Esophagus squamous epithelium (tissue), 5 donors: Measurements from ENCODE around the gene ACP1. TPM values are rescaled to one million over a fixed set of nuclear protein-coding genes. Genes with fewer than 3 reads are reported as not detected.

Experiments
- DNase-seq: peaks from one replicate; lab custom pipeline; 2025; lab: John Stamatoyannopoulos, UW
- H3K27ac ChIP-seq, 4 donors: fragments of 200-600 bp; sonication (generic); one replicate each; pipeline ENCODE4 v1.5.1; 2016 to 2019; ENCODE audit warnings: mild to moderate bottlenecking in 1 of 4
- H3K27me3 ChIP-seq, 4 donors: fragments of 200-600 bp; sonication (generic); 1 replicate in 3 of 4; 2 replicates in 1 of 4; pipeline versions ENCODE4 v1.5.1 to v1.6.0; 2017 to 2021; ENCODE audit warnings: antibody characterized with exemption in 1 of 4
- H3K36me3 ChIP-seq, 3 donors: fragments of 200-600 bp; sonication (generic); one replicate each; pipeline ENCODE4 v1.5.1; 2016 to 2019
- H3K4me1 ChIP-seq, 3 donors: fragments of 200-600 bp; sonication (generic); one replicate each; pipeline ENCODE4 v1.5.1; 2017 to 2019
- H3K4me3 ChIP-seq, 4 donors: fragments of 200-600 bp; sonication (generic); 1 replicate in 3 of 4; 2 replicates in 1 of 4; pipeline ENCODE4 v1.5.1; 2016 to 2019; ENCODE audit warnings: mild to moderate bottlenecking in 2 of 4, moderate library complexity in 1 of 4
- H3K9me3 ChIP-seq, 3 donors: fragments of 200-600 bp; sonication (generic); one replicate each; pipeline ENCODE4 v1.5.1; 2016 to 2019
- POLR2A ChIP-seq, 4 donors: fragments of 450-650 bp; IDR thresholded peaks; one replicate each; pipeline ENCODE4 v1.6.1; 2017; ENCODE audit warnings: antibody characterized with exemption in 4 of 4, mild to moderate bottlenecking in 4 of 4, moderate library complexity in 3 of 4
- WGBS, 2 donors: methylation state at CpG; one replicate each; pipeline ENCODE4 v1.1.5; 2018; 5-methylcytosine and 5-hydroxymethylcytosine counted together
- intact Hi-C: fragments of 100-400 bp; cut with DNase I; formaldehyde crosslinking; loops from one replicate; pipeline ENCODE4 v1.15.0; 2022
- total RNA-seq, 4 donors: library from RNA; depleted of rRNA; stranded (reverse); fragments of >200 nt; gene quantifications; one replicate each; pipeline ENCODE4 v1.1.0, GENCODE V29; 2016
- TF ChIP-seq, protein P1 (sequence below), 6 experiments: fragments of 450-650 bp in 4 of 6; fragments of 200-600 bp in 2 of 6; sonication (generic) in 2 of 6; IDR thresholded peaks; one replicate each; pipeline ENCODE4 v1.5.1; 2016 to 2019; ENCODE audit warnings: antibody characterized with exemption in 6 of 6, mild to moderate bottlenecking in 4 of 6, moderate library complexity in 4 of 6
- donor health status: DM: yes; HTN: yes; CAD: no.

The ACP1 gene
- total RNA-seq, 4 donors from 2014 or later, result 50.3 to 93.1 (median 82.0) TPM

DNA sequence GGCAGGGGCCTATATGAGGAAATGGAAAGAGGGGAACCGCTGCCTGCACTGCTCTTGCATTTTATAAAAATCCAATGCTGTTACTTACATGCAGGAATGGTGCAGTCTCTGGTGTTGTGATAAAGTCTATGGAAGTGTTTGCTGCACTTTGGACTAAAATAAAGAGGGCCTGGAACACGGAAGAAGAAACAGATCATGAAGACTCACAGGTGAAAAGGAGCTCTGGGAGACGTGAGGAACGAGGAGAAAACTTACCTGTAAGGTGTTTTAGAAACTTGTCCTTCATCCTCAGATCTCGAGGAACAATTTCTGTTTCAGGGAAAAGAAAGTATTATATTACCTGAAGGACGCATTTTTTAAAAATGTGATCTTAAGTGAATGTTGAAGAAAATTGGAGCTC, 21.3 kb downstream of the ACP1 start:
- DNase-seq, result no peak
- no peak overlapping the region for H3K4me3 ChIP-seq
- H3K4me1 ChIP-seq, result peaks cover 18 to 36% (median 27%) of the 10 kb centered on the region in 3 donors
- no peaks in the 10 kb centered on the region for H3K9me3 ChIP-seq
- H3K36me3 ChIP-seq, result peaks cover 3 to 22% (median 6%) of the 10 kb centered on the region in 3 donors
- peaks cover 0 to 45% (median 6%) of the 10 kb centered on the region in 4 donors for H3K27me3 ChIP-seq
- intact Hi-C loops, result no loop called here
- WGBS, 2 donors, result 80 to 88% methylated on average over 6 of the region's 6 CpGs
- H3K27ac ChIP-seq, result no peak overlapping the region
- TF ChIP-seq, protein P1, sequence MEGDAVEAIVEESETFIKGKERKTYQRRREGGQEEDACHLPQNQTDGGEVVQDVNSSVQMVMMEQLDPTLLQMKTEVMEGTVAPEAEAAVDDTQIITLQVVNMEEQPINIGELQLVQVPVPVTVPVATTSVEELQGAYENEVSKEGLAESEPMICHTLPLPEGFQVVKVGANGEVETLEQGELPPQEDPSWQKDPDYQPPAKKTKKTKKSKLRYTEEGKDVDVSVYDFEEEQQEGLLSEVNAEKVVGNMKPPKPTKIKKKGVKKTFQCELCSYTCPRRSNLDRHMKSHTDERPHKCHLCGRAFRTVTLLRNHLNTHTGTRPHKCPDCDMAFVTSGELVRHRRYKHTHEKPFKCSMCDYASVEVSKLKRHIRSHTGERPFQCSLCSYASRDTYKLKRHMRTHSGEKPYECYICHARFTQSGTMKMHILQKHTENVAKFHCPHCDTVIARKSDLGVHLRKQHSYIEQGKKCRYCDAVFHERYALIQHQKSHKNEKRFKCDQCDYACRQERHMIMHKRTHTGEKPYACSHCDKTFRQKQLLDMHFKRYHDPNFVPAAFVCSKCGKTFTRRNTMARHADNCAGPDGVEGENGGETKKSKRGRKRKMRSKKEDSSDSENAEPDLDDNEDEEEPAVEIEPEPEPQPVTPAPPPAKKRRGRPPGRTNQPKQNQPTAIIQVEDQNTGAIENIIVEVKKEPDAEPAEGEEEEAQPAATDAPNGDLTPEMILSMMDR (IDR thresholded peaks at IDR 0.05), result no peak
- no peak for TF ChIP-seq POLR2A (IDR thresholded peaks at IDR 0.05)

DNA sequence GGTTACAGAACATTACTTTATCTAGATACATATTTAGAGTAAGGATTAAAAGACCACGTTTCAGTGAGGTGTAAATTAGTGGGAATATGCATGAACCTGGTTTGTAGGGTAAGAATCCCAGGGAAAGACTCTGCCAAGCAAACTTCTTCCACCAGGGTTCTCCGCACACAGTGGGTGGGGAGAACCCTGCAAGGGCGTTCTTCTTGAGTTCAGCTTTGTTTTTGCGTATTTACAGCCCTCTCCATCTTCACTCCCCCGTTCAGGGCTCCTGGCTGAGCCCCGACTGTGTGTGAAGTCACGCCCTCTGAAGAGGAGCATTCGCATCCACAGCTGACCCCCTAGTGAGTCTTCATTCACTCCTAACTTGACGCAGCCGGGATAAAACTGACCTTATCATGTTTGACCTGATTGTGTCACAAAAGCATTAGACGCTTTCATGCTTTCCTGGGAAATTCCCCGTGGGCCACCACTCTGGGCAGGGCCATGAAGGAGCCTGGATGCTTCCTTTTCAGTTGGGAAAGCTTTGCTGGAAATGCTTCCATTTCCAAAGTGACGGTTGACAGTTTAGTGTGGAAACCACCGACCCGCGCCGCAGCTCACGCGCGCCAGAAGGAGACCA, 22.1 kb downstream of the ACP1 start:
- 28 to 35% methylated on average over 16 to 19 of the region's 20 CpGs for WGBS, 2 donors
- Histone ChIP-seq H3K36me3 (peaks cover 0 to 14% (median 0%) of the 10 kb centered on the region in 3 donors), H3K27me3 (peaks cover 0 to 53% (median 6%) of the 10 kb centered on the region in 4 donors), H3K4me3 (peak overlapping the region in 3 of 4 donors; percentile 37 to 72 (median 59)), H3K27ac (no peak overlapping the region), H3K4me1 (peaks cover 18 to 36% (median 27%) of the 10 kb centered on the region in 3 donors), H3K9me3 (no peaks in the 10 kb centered on the region)
- DNase-seq, result no peak
- TF ChIP-seq, protein P1 (IDR thresholded peaks at IDR 0.05), result no peak
- TF ChIP-seq POLR2A (IDR thresholded peaks at IDR 0.05), result no peak
- intact Hi-C loops, result no loop called here

DNA sequence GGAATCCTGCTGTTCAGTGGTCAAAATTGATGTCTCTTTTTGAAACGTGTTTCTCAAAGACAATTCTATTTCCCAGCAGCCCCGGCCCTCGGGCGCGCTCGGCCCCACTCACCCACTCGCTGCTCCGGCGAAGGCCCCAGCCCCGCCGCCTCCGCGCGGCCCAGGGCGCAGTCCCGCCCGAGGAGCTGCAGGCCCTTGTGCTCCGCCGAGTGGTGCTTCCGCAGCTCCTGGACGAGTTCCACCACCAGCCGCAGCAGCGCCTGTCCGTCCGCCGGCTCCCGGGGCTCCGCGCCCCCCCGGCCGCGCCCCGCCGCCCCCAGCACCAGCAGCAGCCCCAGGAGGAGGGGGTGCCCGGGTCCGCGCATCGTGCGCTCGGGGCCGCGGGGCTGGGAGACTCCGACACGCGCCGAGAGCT, 22.7 kb downstream of the ACP1 start:
- H3K4me3 ChIP-seq, result peak overlapping the region; percentile 34 to 72 (median 48)
- intact Hi-C loops, result no loop called here
- peaks cover 18 to 36% (median 27%) of the 10 kb centered on the region in 3 donors for H3K4me1 ChIP-seq
- no peak for DNase-seq
- H3K27ac ChIP-seq, result peak overlapping the region in 1 of 4 donors; percentile 33
- 0% methylated on average over 3 of the region's 46 CpGs for WGBS, 2 donors
- H3K27me3 ChIP-seq, result peaks cover 0 to 59% (median 6%) of the 10 kb centered on the region in 4 donors
- peaks cover 0 to 8% (median 0%) of the 10 kb centered on the region in 3 donors for H3K36me3 ChIP-seq
- H3K9me3 ChIP-seq, result no peaks in the 10 kb centered on the region
- TF ChIP-seq POLR2A (IDR thresholded peaks at IDR 0.05), result no peak
- TF ChIP-seq, protein P1 (IDR thresholded peaks at IDR 0.05), result no peak

DNA sequence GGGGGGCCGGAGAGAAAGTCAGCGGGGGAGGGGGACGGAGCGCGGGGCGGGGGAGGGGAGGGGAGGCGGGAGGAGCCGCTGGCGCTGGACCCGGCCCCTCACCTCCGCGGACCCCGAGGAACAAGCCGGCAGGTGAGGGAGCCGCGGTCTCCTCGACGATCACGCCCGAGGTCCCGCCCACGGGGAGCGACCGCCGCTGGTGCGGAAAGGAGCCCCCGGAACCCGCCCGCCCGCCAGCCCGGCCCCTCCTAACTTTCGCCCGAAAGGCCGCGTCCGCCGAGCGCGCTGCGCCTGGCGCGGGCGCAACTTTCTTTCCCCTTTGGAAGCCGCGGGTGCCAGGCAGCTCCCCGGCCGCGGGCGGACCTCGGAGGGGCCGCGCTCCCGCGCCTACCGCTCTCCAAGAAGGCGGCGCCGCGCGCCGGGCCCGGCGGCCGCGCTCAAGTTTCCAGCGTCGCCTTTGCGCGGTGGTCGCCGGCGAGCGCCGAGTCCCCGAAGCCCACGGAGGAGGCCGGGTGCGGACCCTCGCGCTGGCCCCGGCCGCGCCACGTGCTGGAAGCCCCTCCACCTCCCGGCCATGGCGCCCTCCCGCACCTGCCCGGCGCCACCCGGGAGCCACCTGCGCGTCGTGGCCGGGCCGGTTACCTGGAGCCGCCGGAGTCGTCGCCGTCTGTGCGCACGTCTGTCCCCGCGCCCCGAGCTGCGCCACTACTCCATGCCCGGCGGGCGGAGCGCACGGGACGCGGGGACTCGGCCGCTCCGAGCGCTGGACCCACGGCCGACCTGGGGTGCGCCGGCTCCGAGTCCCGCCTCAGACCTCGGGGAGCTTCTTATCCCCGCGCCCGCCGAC, 23.4 kb downstream of the ACP1 start, which contains the start of gene ALKAL2:
Gene ALKAL2, minus strand, starts transcription at position 181 of the 847 bp plus-strand sequence. CDS start 256 bp downstream, outside the sequence.
- Histone ChIP-seq H3K4me3 (peak within 1 kb of the TSS; percentile 34 to 72 (median 54)), H3K27ac (peak within 1 kb of the TSS in 1 of 4 donors; percentile 33), H3K9me3 (no peaks in the 10 kb centered on the region), H3K36me3 (peaks cover 0 to 4% (median 0%) of the 10 kb centered on the region in 3 donors), H3K27me3 (peaks cover 0 to 61% (median 6%) of the 10 kb centered on the region in 4 donors), H3K4me1 (peaks cover 18 to 36% (median 27%) of the 10 kb centered on the region in 3 donors)
- 0% methylated on average over 7 of the region's 128 CpGs; no CpG with 5 or more reads in 1 of the 2 donors for WGBS, 2 donors
- TF ChIP-seq, protein P1 (IDR thresholded peaks at IDR 0.05), result no peak
- no peak for TF ChIP-seq POLR2A (IDR thresholded peaks at IDR 0.05)
- intact Hi-C loops, result no loop called here
- DNase-seq, result no peak
